ENCODE results near the gene LZIC.

The LZIC gene

DNA sequence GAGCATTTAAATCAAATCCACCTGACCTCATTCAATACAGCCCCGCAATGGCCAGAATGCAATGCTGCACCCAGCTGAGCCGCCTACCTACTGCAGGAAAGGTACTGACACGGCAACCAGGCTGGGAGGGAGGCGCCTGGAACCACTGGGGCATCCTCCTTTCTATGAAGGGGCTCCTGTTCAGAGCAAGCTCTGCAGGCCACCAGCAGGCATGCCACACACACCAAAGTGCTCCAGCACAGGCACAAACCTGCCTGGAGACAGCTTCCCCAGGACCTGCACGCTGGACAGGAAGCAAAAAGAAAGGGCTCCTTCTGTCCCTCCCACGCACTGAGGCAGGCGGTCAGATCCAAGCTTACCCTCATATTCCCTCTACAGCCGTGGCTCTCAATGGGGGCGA, 54.3 kb downstream of the LZIC start:
- in situ Hi-C loops (cut with HindIII; ENCODE audit: low sequenced_read_pairs) = no loop called here

DNA sequence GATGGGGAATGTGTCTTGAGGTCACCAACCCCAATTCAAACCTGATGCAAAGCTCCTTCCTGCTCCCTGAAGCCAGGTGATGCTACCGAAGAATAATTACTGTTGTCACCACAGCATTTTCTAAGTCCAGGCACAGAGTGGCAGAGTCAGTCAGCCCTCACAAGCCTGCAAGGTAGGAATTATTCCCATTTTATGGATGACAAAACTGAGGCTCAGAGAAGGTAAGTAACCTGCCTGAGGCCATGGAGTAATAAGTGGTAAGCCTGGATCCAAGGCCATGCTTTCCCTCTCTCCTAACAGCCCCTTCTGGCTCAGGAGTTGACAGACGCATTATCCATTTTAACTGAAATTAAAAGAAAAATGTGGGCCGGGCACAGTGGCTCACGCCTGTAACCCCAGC, 56.1 kb downstream of the LZIC start:
- in situ Hi-C loops (cut with HindIII; ENCODE audit: low sequenced_read_pairs) = no loop called here

GRCh38 chr1:9886092-9886742, 57.0 kb downstream of the LZIC start:
- in situ Hi-C loops (cut with HindIII; ENCODE audit: low sequenced_read_pairs) = no loop called here

DNA sequence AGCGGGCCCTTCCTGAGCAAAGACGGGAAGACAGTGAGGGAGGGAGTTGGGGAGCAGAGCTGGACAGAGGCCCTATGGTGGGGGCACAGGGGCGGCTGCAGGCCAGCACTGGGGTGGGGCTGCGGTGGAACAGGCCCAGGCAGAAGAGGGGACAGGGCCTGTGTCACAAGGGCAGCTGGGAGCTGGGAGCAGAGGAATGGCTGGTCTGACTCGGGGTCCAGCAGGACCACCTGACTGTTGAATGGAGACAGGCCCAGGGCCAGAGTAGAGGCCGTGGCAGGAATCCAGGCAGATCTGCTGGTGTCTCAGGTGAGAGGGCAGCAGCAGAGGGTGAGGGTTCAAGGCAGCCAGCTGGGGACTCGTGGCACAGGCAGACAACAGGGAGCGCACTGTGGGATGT, 58.4 kb downstream of the LZIC start:
- in situ Hi-C loops (cut with HindIII; ENCODE audit: low sequenced_read_pairs) = no loop called here

- in situ Hi-C loops (cut with HindIII; ENCODE audit: low sequenced_read_pairs) = no loop called here
Observed at GRCh38 chr1:9883585-9884449, 59.4 kb downstream of the LZIC start.

GRCh38 chr1:9882945-9883303, 60.3 kb downstream of the LZIC start:
- in situ Hi-C loops (cut with HindIII; ENCODE audit: low sequenced_read_pairs) = no loop called here

DNA sequence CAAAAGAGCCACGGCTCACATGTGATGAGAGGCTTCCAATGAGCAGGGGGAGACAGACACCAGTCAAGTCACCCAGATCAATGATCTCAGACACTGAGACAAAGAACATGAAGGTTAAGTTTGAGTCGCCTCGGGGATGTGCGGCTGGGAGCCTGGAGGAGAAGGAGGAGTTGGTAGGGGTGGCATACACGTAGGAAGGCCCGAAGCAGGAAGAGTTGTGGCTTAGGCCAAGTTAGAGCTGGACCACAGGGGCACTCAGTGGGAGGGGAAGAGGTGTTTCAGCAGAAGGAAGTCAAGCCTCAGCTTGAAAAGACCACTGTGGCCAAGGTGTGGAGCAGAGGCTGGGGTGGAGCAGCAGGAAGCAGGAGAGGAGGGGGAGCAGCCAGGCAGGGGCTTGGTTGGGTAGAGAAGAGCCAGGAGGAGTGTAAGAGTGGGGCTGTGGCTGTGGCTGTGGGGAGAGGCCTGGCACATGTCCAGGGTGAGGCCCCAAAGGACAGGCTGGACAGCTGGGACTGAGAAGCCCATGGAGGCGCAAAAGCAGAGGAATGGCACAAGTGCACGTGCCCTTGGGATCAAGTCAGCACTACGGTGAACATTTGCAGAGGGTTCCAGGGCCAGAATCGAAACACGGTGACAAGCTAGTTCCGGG, 60.8 kb downstream of the LZIC start:
- in situ Hi-C loops (cut with HindIII; ENCODE audit: low sequenced_read_pairs) = no loop called here

- in situ Hi-C loops (cut with HindIII; ENCODE audit: low sequenced_read_pairs) = no loop called here
Observed at GRCh38 chr1:9881838-9882249, 61.3 kb downstream of the LZIC start.

Measured in endothelial cell of hepatic sinusoid (primary cell).